ENCODE measurements around the gene PLBD2.

Gene PLBD2

DNA sequence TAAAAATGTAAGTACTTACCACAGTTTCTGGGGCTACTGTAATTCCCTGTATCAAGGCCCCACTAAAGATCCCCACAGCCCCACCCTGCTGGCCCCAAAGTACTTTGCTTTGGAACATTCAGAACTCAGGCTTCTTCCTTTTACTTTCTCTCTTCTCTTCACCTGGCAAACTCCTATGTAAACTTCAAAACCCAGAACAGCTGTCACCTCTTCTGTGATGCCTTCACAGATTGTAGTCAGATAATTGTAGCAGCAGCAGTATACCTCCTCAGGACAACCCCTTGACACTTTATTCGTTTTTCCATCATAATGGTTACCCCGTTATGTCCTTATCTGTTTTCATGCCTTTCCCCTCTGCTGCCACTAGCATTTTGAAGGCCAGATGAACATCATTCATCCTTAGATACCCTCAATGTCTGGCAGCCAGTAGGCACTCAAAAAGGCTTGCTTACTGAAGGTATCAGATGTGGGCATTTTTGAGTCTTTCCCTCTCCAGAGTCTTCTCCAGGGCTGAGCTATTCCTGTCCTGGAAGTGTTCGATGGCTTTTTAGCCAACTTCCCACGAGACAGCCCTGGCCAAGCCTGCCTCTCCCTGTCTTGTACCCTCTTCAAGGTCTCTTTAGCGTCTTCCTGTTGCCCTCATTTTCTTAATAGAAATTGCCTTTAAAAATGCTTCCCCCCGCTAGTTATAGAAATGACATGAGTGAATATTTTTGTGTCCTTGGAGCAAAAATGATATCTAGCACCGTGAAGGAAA, 7.4 kb downstream of the PLBD2 start:
- Histone ChIP-seq H2BK5ac (ENCODE audit: low read depth, low read length, poor library complexity, severe bottlenecking) (no peak overlapping the region), H2BK12ac (ENCODE audit: low read length in 2 of 2) (no peak overlapping the region), H4K91ac (ENCODE audit: low read length) (no peak overlapping the region), H3K36me3 (ENCODE audit: control insufficient read depth in 1 of 2, insufficient read depth in 2 of 2, low read depth in 1 of 2, low read length in 2 of 2) (peaks cover 12 to 16% of the 10 kb centered on the region in 2 experiments), H3K4me1 (ENCODE audit: control insufficient read depth, insufficient read depth, low read depth, low read length) (no peaks in the 10 kb centered on the region), H3K79me1 (replicated peaks; ENCODE audit: low read length, poor library complexity, severe bottlenecking) (peaks cover 29% of the 10 kb centered on the region), H3K14ac (ENCODE audit: low read length in 2 of 2) (no peak overlapping the region), H2BK15ac (ENCODE audit: low read depth, poor library complexity, severe bottlenecking) (no peak overlapping the region), H3K27me3 (ENCODE audit: control insufficient read depth in 1 of 2, insufficient read depth in 1 of 2, low read length in 2 of 2) (no peaks in the 10 kb centered on the region), H3K9ac (ENCODE audit: low read length) (no peak overlapping the region), H4K8ac (ENCODE audit: low read length) (no peak overlapping the region), H2AFZ (ENCODE audit: low read depth, low read length) (no peak overlapping the region), H3K4me2 (ENCODE audit: low read length, poor library complexity, severe bottlenecking) (no peak overlapping the region), H3K23ac (ENCODE audit: low read length in 2 of 2) (no peak overlapping the region), H3K18ac (ENCODE audit: low read depth in 1 of 2, low read length in 2 of 2) (no peak overlapping the region), H2AK5ac (ENCODE audit: low read length, severe bottlenecking) (no peak overlapping the region), H3K4ac (ENCODE audit: low read depth in 1 of 2, low read length in 2 of 2) (no peak overlapping the region), H3K4me3 (ENCODE audit: insufficient read depth in 1 of 2, low read depth in 1 of 2, low read length in 2 of 2) (no peak overlapping the region), H3K27ac (ENCODE audit: low read length, poor library complexity, severe bottlenecking) (no peak overlapping the region), H3K9me3 (ENCODE audit: control insufficient read depth, low read length) (no peaks in the 10 kb centered on the region), H2BK120ac (ENCODE audit: low read depth, low read length) (no peak overlapping the region)
- no peak for DNase-seq
- WGBS, result 93% methylated on average over 4 of the region's 7 CpGs

DNA sequence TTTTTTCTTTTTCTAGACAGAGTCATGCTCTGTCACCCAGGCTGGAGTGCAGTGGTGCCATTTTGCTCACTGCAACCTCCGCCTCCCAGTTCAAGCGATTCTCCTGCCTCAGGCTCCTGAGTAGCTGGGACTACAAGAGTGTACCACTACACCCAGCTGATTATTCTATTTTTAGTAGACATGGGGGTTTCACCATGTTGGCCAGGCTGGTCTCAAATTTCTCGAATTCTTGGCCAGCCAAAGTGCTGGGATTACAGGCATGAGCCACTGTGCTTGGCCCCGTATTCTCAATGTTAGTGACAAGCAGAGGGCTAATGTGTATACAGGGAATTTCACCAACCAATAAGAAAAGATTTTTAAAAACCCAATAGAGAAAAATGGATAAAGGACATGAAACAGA, 8.4 kb downstream of the PLBD2 start:
- no peak overlapping the region for H2BK120ac ChIP-seq (ENCODE audit: low read depth, low read length)
- WGBS, result 95% methylated on average over 2 of the region's 4 CpGs
- no peak overlapping the region for H2BK5ac ChIP-seq (ENCODE audit: low read depth, low read length, poor library complexity, severe bottlenecking)
- no peak overlapping the region for H4K8ac ChIP-seq (ENCODE audit: low read length)
- no peaks in the 10 kb centered on the region for H3K27me3 ChIP-seq (ENCODE audit: control insufficient read depth in 1 of 2, insufficient read depth in 1 of 2, low read length in 2 of 2)
- no peak overlapping the region for H3K4me3 ChIP-seq (ENCODE audit: insufficient read depth in 1 of 2, low read depth in 1 of 2, low read length in 2 of 2)
- no peak overlapping the region for H3K4ac ChIP-seq (ENCODE audit: low read depth in 1 of 2, low read length in 2 of 2)
- no peaks in the 10 kb centered on the region for H3K4me1 ChIP-seq (ENCODE audit: control insufficient read depth, insufficient read depth, low read depth, low read length)
- no peak overlapping the region for H3K4me2 ChIP-seq (ENCODE audit: low read length, poor library complexity, severe bottlenecking)
- no peak overlapping the region for H3K23ac ChIP-seq (ENCODE audit: low read length in 2 of 2)
- DNase-seq, result no peak
- H2AFZ ChIP-seq (ENCODE audit: low read depth, low read length), result no peak overlapping the region
- no peak overlapping the region for H2BK15ac ChIP-seq (ENCODE audit: low read depth, poor library complexity, severe bottlenecking)
- H3K14ac ChIP-seq (ENCODE audit: low read length in 2 of 2), result no peak overlapping the region
- no peaks in the 10 kb centered on the region for H3K9me3 ChIP-seq (ENCODE audit: control insufficient read depth, low read length)
- no peak overlapping the region for H2AK5ac ChIP-seq (ENCODE audit: low read length, severe bottlenecking)
- no peak overlapping the region for H2BK12ac ChIP-seq (ENCODE audit: low read length in 2 of 2)
- peaks cover 21 to 22% of the 10 kb centered on the region in 2 experiments for H3K36me3 ChIP-seq (ENCODE audit: control insufficient read depth in 1 of 2, insufficient read depth in 2 of 2, low read depth in 1 of 2, low read length in 2 of 2)
- no peak overlapping the region for H3K9ac ChIP-seq (ENCODE audit: low read length)
- no peak overlapping the region for H3K27ac ChIP-seq (ENCODE audit: low read length, poor library complexity, severe bottlenecking)
- H4K91ac ChIP-seq (ENCODE audit: low read length), result no peak overlapping the region
- H3K79me1 ChIP-seq (replicated peaks; ENCODE audit: low read length, poor library complexity, severe bottlenecking), result peaks cover 30% of the 10 kb centered on the region
- no peak overlapping the region for H3K18ac ChIP-seq (ENCODE audit: low read depth in 1 of 2, low read length in 2 of 2)

DNA sequence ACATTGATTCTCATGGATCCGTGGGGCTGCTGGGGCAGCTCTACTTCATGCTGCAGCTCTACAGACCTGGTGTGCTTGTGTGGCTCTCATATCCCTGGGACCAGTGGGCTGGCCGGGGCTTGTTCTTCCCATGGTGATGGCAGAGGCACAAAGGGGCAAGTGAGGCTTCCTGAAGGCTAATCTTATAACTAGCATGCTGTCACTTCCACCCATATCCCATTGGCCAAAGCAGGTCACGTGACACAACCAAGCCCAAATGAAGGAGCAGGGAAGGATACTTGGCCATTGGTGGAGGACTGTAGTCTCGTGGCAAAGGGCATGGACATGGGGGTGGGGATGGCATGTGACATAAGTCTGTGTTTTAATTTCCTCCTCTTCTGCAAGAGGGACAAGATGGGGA, 9.9 kb downstream of the PLBD2 start:
- no peak overlapping the region for H3K27ac ChIP-seq (ENCODE audit: low read length, poor library complexity, severe bottlenecking)
- no peak overlapping the region for H3K4me3 ChIP-seq (ENCODE audit: insufficient read depth in 1 of 2, low read depth in 1 of 2, low read length in 2 of 2)
- no peak overlapping the region for H4K8ac ChIP-seq (ENCODE audit: low read length)
- H3K4me1 ChIP-seq (ENCODE audit: control insufficient read depth, insufficient read depth, low read depth, low read length), result no peaks in the 10 kb centered on the region
- no peaks in the 10 kb centered on the region for H3K9me3 ChIP-seq (ENCODE audit: control insufficient read depth, low read length)
- no peak overlapping the region for H2BK5ac ChIP-seq (ENCODE audit: low read depth, low read length, poor library complexity, severe bottlenecking)
- H3K27me3 ChIP-seq (ENCODE audit: control insufficient read depth in 1 of 2, insufficient read depth in 1 of 2, low read length in 2 of 2), result no peaks in the 10 kb centered on the region
- peaks cover 32 to 36% of the 10 kb centered on the region in 2 experiments for H3K36me3 ChIP-seq (ENCODE audit: control insufficient read depth in 1 of 2, insufficient read depth in 2 of 2, low read depth in 1 of 2, low read length in 2 of 2)
- H2BK15ac ChIP-seq (ENCODE audit: low read depth, poor library complexity, severe bottlenecking), result no peak overlapping the region
- no peak overlapping the region for H2AFZ ChIP-seq (ENCODE audit: low read depth, low read length)
- H3K4me2 ChIP-seq (ENCODE audit: low read length, poor library complexity, severe bottlenecking), result no peak overlapping the region
- H3K9ac ChIP-seq (ENCODE audit: low read length), result no peak overlapping the region
- no peak overlapping the region for H2BK12ac ChIP-seq (ENCODE audit: low read length in 2 of 2)
- no peak overlapping the region for H4K91ac ChIP-seq (ENCODE audit: low read length)
- H3K79me1 ChIP-seq (replicated peaks; ENCODE audit: low read length, poor library complexity, severe bottlenecking), result peaks cover 34% of the 10 kb centered on the region
- H3K18ac ChIP-seq (ENCODE audit: low read depth in 1 of 2, low read length in 2 of 2), result no peak overlapping the region
- no peak overlapping the region for H3K23ac ChIP-seq (ENCODE audit: low read length in 2 of 2)
- no peak for DNase-seq
- no peak overlapping the region for H3K4ac ChIP-seq (ENCODE audit: low read depth in 1 of 2, low read length in 2 of 2)
- 96% methylated on average over 4 of the region's 4 CpGs for WGBS
- H3K14ac ChIP-seq (ENCODE audit: low read length in 2 of 2), result no peak overlapping the region
- H2AK5ac ChIP-seq (ENCODE audit: low read length, severe bottlenecking), result no peak overlapping the region
- no peak overlapping the region for H2BK120ac ChIP-seq (ENCODE audit: low read depth, low read length)

DNA sequence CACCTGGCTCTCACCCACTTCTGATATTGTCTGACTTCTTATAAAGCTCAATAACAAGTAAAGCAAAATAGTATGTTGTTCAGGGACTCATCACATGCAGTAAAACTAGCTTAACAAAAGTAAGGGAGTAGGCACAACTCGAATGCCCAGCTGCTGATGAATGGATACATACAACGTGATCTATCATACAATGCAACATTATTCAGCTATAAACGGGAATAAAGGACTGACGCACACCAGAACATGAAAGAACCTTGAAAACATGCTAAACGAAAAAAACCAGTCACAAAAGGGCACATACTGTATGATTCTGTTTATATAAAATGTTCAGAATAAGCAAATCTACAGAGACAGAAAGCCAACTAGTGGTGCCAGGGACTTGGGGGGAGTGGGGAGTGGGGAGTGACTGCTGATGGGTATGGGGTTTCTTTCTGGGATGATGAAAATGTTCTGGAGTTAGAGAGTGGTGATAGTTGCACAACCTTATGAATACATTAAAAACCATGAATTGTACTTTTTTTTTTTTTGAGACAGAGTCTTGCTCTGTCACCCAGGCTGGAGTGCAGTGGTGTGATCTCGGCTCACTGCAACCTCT, 11.1 kb downstream of the PLBD2 start:
- peaks cover 39 to 44% of the 10 kb centered on the region in 2 experiments for H3K36me3 ChIP-seq (ENCODE audit: control insufficient read depth in 1 of 2, insufficient read depth in 2 of 2, low read depth in 1 of 2, low read length in 2 of 2)
- no peak for DNase-seq
- H2AK5ac ChIP-seq (ENCODE audit: low read length, severe bottlenecking), result no peak overlapping the region
- H2BK5ac ChIP-seq (ENCODE audit: low read depth, low read length, poor library complexity, severe bottlenecking), result no peak overlapping the region
- H3K18ac ChIP-seq (ENCODE audit: low read depth in 1 of 2, low read length in 2 of 2), result no peak overlapping the region
- no peak overlapping the region for H3K4ac ChIP-seq (ENCODE audit: low read depth in 1 of 2, low read length in 2 of 2)
- no peak overlapping the region for H4K91ac ChIP-seq (ENCODE audit: low read length)
- H3K9ac ChIP-seq (ENCODE audit: low read length), result no peak overlapping the region
- H2BK15ac ChIP-seq (ENCODE audit: low read depth, poor library complexity, severe bottlenecking), result no peak overlapping the region
- no peak overlapping the region for H2BK12ac ChIP-seq (ENCODE audit: low read length in 2 of 2)
- H3K27ac ChIP-seq (ENCODE audit: low read length, poor library complexity, severe bottlenecking), result no peak overlapping the region
- H3K79me1 ChIP-seq (replicated peaks; ENCODE audit: low read length, poor library complexity, severe bottlenecking), result peaks cover 28% of the 10 kb centered on the region
- H3K23ac ChIP-seq (ENCODE audit: low read length in 2 of 2), result no peak overlapping the region
- WGBS, result 96% methylated on average over 3 of the region's 6 CpGs
- H3K9me3 ChIP-seq (ENCODE audit: control insufficient read depth, low read length), result no peaks in the 10 kb centered on the region
- no peak overlapping the region for H3K4me3 ChIP-seq (ENCODE audit: insufficient read depth in 1 of 2, low read depth in 1 of 2, low read length in 2 of 2)
- H4K8ac ChIP-seq (ENCODE audit: low read length), result no peak overlapping the region
- no peak overlapping the region for H3K14ac ChIP-seq (ENCODE audit: low read length in 2 of 2)
- no peak overlapping the region for H3K4me2 ChIP-seq (ENCODE audit: low read length, poor library complexity, severe bottlenecking)
- H3K4me1 ChIP-seq (ENCODE audit: control insufficient read depth, insufficient read depth, low read depth, low read length), result no peaks in the 10 kb centered on the region
- no peak overlapping the region for H2BK120ac ChIP-seq (ENCODE audit: low read depth, low read length)
- H3K27me3 ChIP-seq (ENCODE audit: control insufficient read depth in 1 of 2, insufficient read depth in 1 of 2, low read length in 2 of 2), result no peaks in the 10 kb centered on the region
- no peak overlapping the region for H2AFZ ChIP-seq (ENCODE audit: low read depth, low read length)
